Measurements from ENCODE around the gene RARA.

DNA sequence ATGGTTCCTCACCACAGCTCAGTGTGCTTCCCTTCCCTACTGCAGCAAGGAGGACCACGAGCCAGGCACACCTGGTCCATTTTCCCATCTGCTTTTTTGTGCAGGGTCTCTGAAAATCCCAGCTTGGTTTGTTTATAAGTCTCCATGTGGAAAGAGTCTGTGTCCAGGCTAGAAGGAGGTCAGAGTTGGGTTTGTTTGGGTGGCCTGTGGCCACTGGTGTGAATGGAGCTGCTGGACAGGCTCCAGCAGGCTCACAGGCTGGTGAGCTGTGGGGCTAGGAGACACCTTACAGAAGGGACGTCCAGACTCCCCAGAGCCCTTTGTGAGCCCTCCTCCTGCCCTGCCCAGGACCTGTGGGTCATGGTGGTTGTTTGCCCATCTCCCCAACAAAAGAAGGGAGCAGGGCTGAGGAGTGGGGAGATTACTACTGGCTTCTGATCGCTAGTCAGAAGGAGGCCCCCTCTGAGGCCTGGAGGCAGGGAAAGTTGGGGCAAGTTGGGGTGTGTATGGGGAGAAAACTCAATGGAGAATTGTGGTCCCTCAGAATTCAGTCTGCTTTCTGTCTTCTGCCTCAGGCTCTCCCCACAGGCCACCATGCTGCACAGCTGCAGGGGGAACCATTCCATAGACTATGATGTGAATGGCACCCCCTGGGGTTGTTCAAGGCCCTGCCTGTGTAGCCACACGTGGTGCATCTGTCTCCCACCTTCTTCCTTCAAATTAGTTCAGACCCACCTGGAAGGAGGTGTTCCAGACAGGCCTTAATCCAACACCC is 4.1 kb downstream of the RARA start:
- TF ChIP-seq, protein P1, sequence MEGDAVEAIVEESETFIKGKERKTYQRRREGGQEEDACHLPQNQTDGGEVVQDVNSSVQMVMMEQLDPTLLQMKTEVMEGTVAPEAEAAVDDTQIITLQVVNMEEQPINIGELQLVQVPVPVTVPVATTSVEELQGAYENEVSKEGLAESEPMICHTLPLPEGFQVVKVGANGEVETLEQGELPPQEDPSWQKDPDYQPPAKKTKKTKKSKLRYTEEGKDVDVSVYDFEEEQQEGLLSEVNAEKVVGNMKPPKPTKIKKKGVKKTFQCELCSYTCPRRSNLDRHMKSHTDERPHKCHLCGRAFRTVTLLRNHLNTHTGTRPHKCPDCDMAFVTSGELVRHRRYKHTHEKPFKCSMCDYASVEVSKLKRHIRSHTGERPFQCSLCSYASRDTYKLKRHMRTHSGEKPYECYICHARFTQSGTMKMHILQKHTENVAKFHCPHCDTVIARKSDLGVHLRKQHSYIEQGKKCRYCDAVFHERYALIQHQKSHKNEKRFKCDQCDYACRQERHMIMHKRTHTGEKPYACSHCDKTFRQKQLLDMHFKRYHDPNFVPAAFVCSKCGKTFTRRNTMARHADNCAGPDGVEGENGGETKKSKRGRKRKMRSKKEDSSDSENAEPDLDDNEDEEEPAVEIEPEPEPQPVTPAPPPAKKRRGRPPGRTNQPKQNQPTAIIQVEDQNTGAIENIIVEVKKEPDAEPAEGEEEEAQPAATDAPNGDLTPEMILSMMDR (IDR thresholded peaks at IDR 0.05): no peak
- no peak for TF ChIP-seq POLR2A (IDR thresholded peaks at IDR 0.05)

Data from right lobe of liver (tissue), 4 donors.